ENCODE data around the gene CISD1. TPM values are rescaled to one million over a fixed set of nuclear protein-coding genes. Genes with fewer than 3 reads are reported as not detected.

The CISD1 gene
- total RNA-seq, 3 donors from 2014 or later, result 40.5 to 50.4 (median 48.4) TPM

GRCh38 chr10:58318346-58318745 lies 49.4 kb downstream of the CISD1 start:
- intact Hi-C loops (cut with DNase I, micrococcal nuclease), result no loop called here
- no peaks in the 10 kb centered on the region for H3K36me3 ChIP-seq (ENCODE audit: low read depth)
- peaks cover 7% of the 10 kb centered on the region for H3K4me1 ChIP-seq (ENCODE audit: low read depth)
- H3K4me3 ChIP-seq, result no peak overlapping the region
- DNase-seq (no peak), ATAC-seq (no peak)
- TF ChIP-seq CTCF (IDR thresholded peaks at IDR 0.05), result no peak
- no peaks in the 10 kb centered on the region for H3K9me3 ChIP-seq

GRCh38 chr10:58319599-58319998 lies 50.6 kb downstream of the CISD1 start:
- no peak for TF ChIP-seq CTCF (IDR thresholded peaks at IDR 0.05)
- Histone ChIP-seq H3K36me3 (ENCODE audit: low read depth) (no peaks in the 10 kb centered on the region), H3K4me3 (no peak overlapping the region), H3K9me3 (no peaks in the 10 kb centered on the region), H3K4me1 (ENCODE audit: low read depth) (peaks cover 7% of the 10 kb centered on the region)
- DNase-seq, result no peak
- no peak for ATAC-seq
- intact Hi-C loops (cut with DNase I, micrococcal nuclease), result no loop called here

- DNase-seq (no peak), ATAC-seq (no peak)
- TF ChIP-seq CTCF (IDR thresholded peaks at IDR 0.05), result no peak
- Histone ChIP-seq H3K4me3 (no peak overlapping the region), H3K4me1 (ENCODE audit: low read depth) (peaks cover 7% of the 10 kb centered on the region), H3K36me3 (ENCODE audit: low read depth) (no peaks in the 10 kb centered on the region), H3K9me3 (no peaks in the 10 kb centered on the region)
- intact Hi-C loops (cut with DNase I, micrococcal nuclease), result no loop called here
Observed at GRCh38 chr10:58320351-58321049, 51.5 kb downstream of the CISD1 start.

GRCh38 chr10:58322072-58322834 lies 53.3 kb downstream of the CISD1 start:
- DNase-seq, result peak in 1 of 3 donors; percentile 51
- TF ChIP-seq CTCF (IDR thresholded peaks at IDR 0.05), result no peak
- Histone ChIP-seq H3K9me3 (no peaks in the 10 kb centered on the region), H3K4me1 (ENCODE audit: low read depth) (peaks cover 7% of the 10 kb centered on the region), H3K4me3 (no peak overlapping the region), H3K36me3 (ENCODE audit: low read depth) (no peaks in the 10 kb centered on the region)
- ATAC-seq, result peak; percentile 91
- intact Hi-C loops (cut with DNase I, micrococcal nuclease), result no loop called here

- Histone ChIP-seq H3K36me3 (ENCODE audit: low read depth) (no peaks in the 10 kb centered on the region), H3K4me1 (ENCODE audit: low read depth) (peaks cover 7% of the 10 kb centered on the region), H3K9me3 (no peaks in the 10 kb centered on the region), H3K4me3 (no peak overlapping the region)
- intact Hi-C loops (cut with DNase I, micrococcal nuclease), result no loop called here
- TF ChIP-seq CTCF (IDR thresholded peaks at IDR 0.05), result no peak
- DNase-seq, result no peak
- ATAC-seq, result peak; percentile 30
Observed at GRCh38 chr10:58322835-58323209, 53.9 kb downstream of the CISD1 start.

Measured in mucosa of descending colon (tissue), 3 donors.